ENCODE measurements around the gene HS6ST1.

- TF ChIP-seq CTCF (IDR thresholded peaks at IDR 0.05; ENCODE audit: borderline replicate concordance, extremely low read depth, low read length, poor library complexity, severe bottlenecking) = no peak
- no peak for TF ChIP-seq EZH2 (IDR thresholded peaks at IDR 0.05; ENCODE audit: borderline replicate concordance, low read depth, low read length, severe bottlenecking)
Measured at GRCh38 chr2:128299628-128300027, 19.0 kb downstream of the HS6ST1 start.
